Measurements from ENCODE around the gene PLXNA2. TPM values are rescaled to one million over a fixed set of nuclear protein-coding genes. Genes with fewer than 3 reads are reported as not detected.

The PLXNA2 gene
- total and polyA plus RNA-seq, 2 donors (not counting 3 experiments of a cell fraction or from before 2014, with no cell fraction given): 42.6 to 229 TPM

DNA sequence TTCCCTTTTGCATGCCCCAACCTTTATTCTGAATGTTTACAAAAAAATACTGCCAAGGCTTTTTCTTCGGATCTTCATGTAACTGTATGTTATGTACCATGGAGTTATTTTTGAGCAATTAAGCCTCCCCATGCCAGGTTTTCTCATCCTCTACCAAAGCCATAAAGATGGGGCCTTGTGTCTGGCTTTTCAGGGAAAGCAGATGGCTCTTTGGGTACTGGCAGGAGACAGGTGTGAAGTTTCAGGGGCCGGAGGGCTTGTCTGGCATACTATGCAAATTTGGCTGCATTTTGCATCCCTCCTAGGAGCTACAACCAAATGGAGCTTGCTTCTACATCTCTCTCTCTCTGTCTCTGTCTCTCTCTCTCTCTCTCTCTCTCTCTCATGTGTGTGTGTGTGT, 28.1 kb upstream of the PLXNA2 start:
- H3K27me3 ChIP-seq (ENCODE audit: control insufficient read depth in 2 of 2, insufficient read depth in 2 of 2, low read length in 2 of 2): peaks cover 22 to 61% of the 10 kb centered on the region in 2 experiments
- no peak overlapping the region for H3K9ac ChIP-seq (replicated peaks; ENCODE audit: extremely low read depth, insufficient read depth, low read length)
- no peaks in the 10 kb centered on the region for H3K36me3 ChIP-seq (ENCODE audit: control insufficient read depth in 2 of 2, extremely low read depth in 1 of 2, insufficient read depth in 2 of 2, low read length in 2 of 2)
- H3K9me3 ChIP-seq (replicated peaks; ENCODE audit: control insufficient read depth, insufficient read depth, low read length): no peaks in the 10 kb centered on the region
- intact Hi-C loops (cut with micrococcal nuclease) (no loop called here), dilution Hi-C loops (cut with MboI; ENCODE audit: extremely low pct_ligation_motif_present, low sequenced_read_pairs) (no loop called here)
- no peak overlapping the region for H3K4me2 ChIP-seq (ENCODE audit: insufficient read depth, low read length)
- H4K20me1 ChIP-seq (replicated peaks; ENCODE audit: control insufficient read depth, extremely low read depth, insufficient read depth, low read length): no peaks in the 10 kb centered on the region
- TF ChIP-seq GATA2 (IDR thresholded peaks at IDR 0.05; ENCODE audit: insufficient read depth, insufficient read length, low read depth, low read length) (no peak), MYC (IDR thresholded peaks at IDR 0.05; ENCODE audit: low read depth, low read length) (no peak), JUN (IDR thresholded peaks at IDR 0.05; ENCODE audit: borderline replicate concordance, insufficient read depth, insufficient read length, low read depth) (no peak), POLR2AphosphoS5 (IDR thresholded peaks at IDR 0.05; ENCODE audit: insufficient read depth, low read depth, low read length) (no peak), POLR2A (IDR thresholded peaks at IDR 0.05; ENCODE audit: low read depth, low read length) (no peak), FOS (IDR thresholded peaks at IDR 0.05; ENCODE audit: borderline replicate concordance, insufficient read depth, low read length) (no peak), EZH2 (IDR thresholded peaks at IDR 0.05; ENCODE audit: borderline replicate concordance, low read depth, low read length, severe bottlenecking) (no peak)
- TF ChIP-seq, protein P1, sequence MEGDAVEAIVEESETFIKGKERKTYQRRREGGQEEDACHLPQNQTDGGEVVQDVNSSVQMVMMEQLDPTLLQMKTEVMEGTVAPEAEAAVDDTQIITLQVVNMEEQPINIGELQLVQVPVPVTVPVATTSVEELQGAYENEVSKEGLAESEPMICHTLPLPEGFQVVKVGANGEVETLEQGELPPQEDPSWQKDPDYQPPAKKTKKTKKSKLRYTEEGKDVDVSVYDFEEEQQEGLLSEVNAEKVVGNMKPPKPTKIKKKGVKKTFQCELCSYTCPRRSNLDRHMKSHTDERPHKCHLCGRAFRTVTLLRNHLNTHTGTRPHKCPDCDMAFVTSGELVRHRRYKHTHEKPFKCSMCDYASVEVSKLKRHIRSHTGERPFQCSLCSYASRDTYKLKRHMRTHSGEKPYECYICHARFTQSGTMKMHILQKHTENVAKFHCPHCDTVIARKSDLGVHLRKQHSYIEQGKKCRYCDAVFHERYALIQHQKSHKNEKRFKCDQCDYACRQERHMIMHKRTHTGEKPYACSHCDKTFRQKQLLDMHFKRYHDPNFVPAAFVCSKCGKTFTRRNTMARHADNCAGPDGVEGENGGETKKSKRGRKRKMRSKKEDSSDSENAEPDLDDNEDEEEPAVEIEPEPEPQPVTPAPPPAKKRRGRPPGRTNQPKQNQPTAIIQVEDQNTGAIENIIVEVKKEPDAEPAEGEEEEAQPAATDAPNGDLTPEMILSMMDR (IDR thresholded peaks at IDR 0.05; ENCODE audit: extremely low read depth in 1 of 2, insufficient read depth in 1 of 2, low read depth in 1 of 2, low read length in 2 of 2): no peak
- TF ChIP-seq, protein P2, sequence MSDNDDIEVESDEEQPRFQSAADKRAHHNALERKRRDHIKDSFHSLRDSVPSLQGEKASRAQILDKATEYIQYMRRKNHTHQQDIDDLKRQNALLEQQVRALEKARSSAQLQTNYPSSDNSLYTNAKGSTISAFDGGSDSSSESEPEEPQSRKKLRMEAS (IDR thresholded peaks at IDR 0.05; ENCODE audit: insufficient read depth, insufficient read length): no peak
- POLR2A ChIA-PET: no interaction called here
- DNase-seq (ENCODE audit: low read depth, low spot score) (no peak), FAIRE-seq (no peak)
- no peak overlapping the region for H2AFZ ChIP-seq (ENCODE audit: low read depth, low read length)
- no TSS peak for BruUV-seq (replicated peaks)
- no peak overlapping the region for H3K4me3 ChIP-seq (replicated peaks in 1 of 3; ENCODE audit: insufficient read depth in 1 of 3, low read depth in 1 of 3, low read length in 3 of 3)
- no peaks in the 10 kb centered on the region for H3K9me1 ChIP-seq (replicated peaks; ENCODE audit: control insufficient read depth, extremely low read depth, insufficient read depth, low read length)
- CTCF ChIA-PET: no interaction called here
- no peak overlapping the region for H3K27ac ChIP-seq (ENCODE audit: insufficient read depth, low read depth, low read length)
- no peaks in the 10 kb centered on the region for H3K4me1 ChIP-seq (ENCODE audit: control insufficient read depth, extremely low read depth, insufficient read depth, low read length)
- H3K79me2 ChIP-seq (ENCODE audit: control insufficient read depth, insufficient read depth, low read length): no peaks in the 10 kb centered on the region
